Mesenchymal stem cell (in vitro differentiated cells and primary cell): Measurements from ENCODE around the gene CDC123.
"Not testable (repeated sequence)": the region's sequence is repeated elsewhere in the genome, so short reads cannot be mapped to it uniquely, and the experiment has no call there.

Experiments used
- DNase-seq: peaks from one replicate; pipeline ENCODE4 v3.0.0-alpha.2; 2013
- H2AFZ ChIP-seq: one replicate; pipeline ENCODE4 v1.6.1; 2013; ENCODE audit warnings: low read depth, mild to moderate bottlenecking, control low read depth, inconsistent platforms, low read length, moderate library complexity
- H2AK5ac ChIP-seq: 2 replicates; pipeline ENCODE4 v1.6.1; 2013; ENCODE audit warnings: low read length, moderate library complexity, mild to moderate bottlenecking, inconsistent platforms; ENCODE audit not compliant: severe bottlenecking
- H2BK120ac ChIP-seq: one replicate; pipeline ENCODE4 v1.6.1; 2013; ENCODE audit warnings: low read depth, mild to moderate bottlenecking, inconsistent platforms, low read length, moderate library complexity
- H2BK12ac ChIP-seq, 2 experiments: one replicate each; pipeline ENCODE4 v1.6.1; 2013; ENCODE audit warnings: inconsistent platforms in 2 of 2, low read length in 2 of 2, mild to moderate bottlenecking in 2 of 2, moderate library complexity in 2 of 2, control low read depth in 1 of 2
- H2BK15ac ChIP-seq: one replicate; pipeline ENCODE4 v1.6.1; 2013; ENCODE audit warnings: mild to moderate bottlenecking, low read depth, inconsistent platforms; ENCODE audit not compliant: poor library complexity, severe bottlenecking
- H2BK5ac ChIP-seq: 2 replicates; pipeline ENCODE4 v1.6.1; 2013; ENCODE audit warnings: low read depth, mild to moderate bottlenecking, low read length, control low read depth, inconsistent platforms; ENCODE audit not compliant: poor library complexity, severe bottlenecking
- H3K14ac ChIP-seq, 2 experiments: one replicate each; pipeline ENCODE4 v1.6.1; 2013; ENCODE audit warnings: inconsistent platforms in 2 of 2, low read length in 2 of 2, control low read depth in 1 of 2, mild to moderate bottlenecking in 1 of 2, moderate library complexity in 1 of 2
- H3K18ac ChIP-seq, 2 experiments: one replicate each; pipeline ENCODE4 v1.6.1; 2013; ENCODE audit warnings: inconsistent platforms in 2 of 2, low read length in 2 of 2, control low read depth in 1 of 2, low read depth in 1 of 2, mild to moderate bottlenecking in 1 of 2
- H3K23ac ChIP-seq, 2 experiments: one replicate each; pipeline ENCODE4 v1.6.1; 2013; ENCODE audit warnings: inconsistent platforms in 2 of 2, low read length in 2 of 2, mild to moderate bottlenecking in 2 of 2, moderate library complexity in 2 of 2, control low read depth in 1 of 2
- H3K27ac ChIP-seq: 2 replicates; pipeline ENCODE4 v1.5.1; 2013; ENCODE audit warnings: mild to moderate bottlenecking, moderate library complexity, low read length, control low read depth, inconsistent platforms; ENCODE audit not compliant: poor library complexity, severe bottlenecking
- H3K27me3 ChIP-seq, 2 experiments: 2 replicates each; pipeline versions ENCODE4 v1.6.1 to v1.7.0; 2013; ENCODE audit warnings: low read length in 2 of 2, mild to moderate bottlenecking in 2 of 2, moderate library complexity in 2 of 2, control low read depth in 1 of 2, inconsistent platforms in 1 of 2; ENCODE audit not compliant: control insufficient read depth in 1 of 2, insufficient read depth in 1 of 2
- H3K36me3 ChIP-seq, 2 experiments: 2 replicates each; pipeline versions ENCODE4 v1.6.1 to v1.7.0; 2013; ENCODE audit warnings: low read length in 2 of 2, control low read depth in 1 of 2, inconsistent platforms in 1 of 2, low read depth in 1 of 2, mild to moderate bottlenecking in 1 of 2; ENCODE audit not compliant: insufficient read depth in 2 of 2, control insufficient read depth in 1 of 2
- H3K4ac ChIP-seq, 2 experiments: one replicate each; pipeline ENCODE4 v1.6.1; 2013; ENCODE audit warnings: inconsistent platforms in 2 of 2, low read length in 2 of 2, mild to moderate bottlenecking in 2 of 2, moderate library complexity in 2 of 2, control low read depth in 1 of 2, low read depth in 1 of 2
- H3K4me1 ChIP-seq: 2 replicates; pipeline ENCODE4 v1.6.1; 2013; ENCODE audit warnings: low read depth, low read length, control low read depth; ENCODE audit not compliant: control insufficient read depth, insufficient read depth
- H3K4me2 ChIP-seq: 2 replicates; pipeline ENCODE4 v1.6.1; 2013; ENCODE audit warnings: low read length, mild to moderate bottlenecking, inconsistent platforms; ENCODE audit not compliant: poor library complexity, severe bottlenecking
- H3K4me3 ChIP-seq, 2 experiments: 2 replicates each; pipeline versions ENCODE4 v1.5.1 to v1.7.0; 2013; ENCODE audit warnings: low read length in 2 of 2, mild to moderate bottlenecking in 2 of 2, control low read depth in 1 of 2, low read depth in 1 of 2; ENCODE audit not compliant: insufficient read depth in 1 of 2
- H3K79me1 ChIP-seq: replicated peaks from 2 replicates; pipeline ENCODE4 v1.6.1; 2013; ENCODE audit warnings: mild to moderate bottlenecking, control low read depth, low read length, inconsistent platforms; ENCODE audit not compliant: poor library complexity, severe bottlenecking
- H3K9ac ChIP-seq: 2 replicates; pipeline ENCODE4 v1.7.0; 2013; ENCODE audit warnings: mild to moderate bottlenecking, low read length, moderate library complexity
- H3K9me3 ChIP-seq: 2 replicates; pipeline ENCODE4 v1.7.0; 2013; ENCODE audit warnings: mild to moderate bottlenecking, low read length; ENCODE audit not compliant: control insufficient read depth
- H4K8ac ChIP-seq: one replicate; pipeline ENCODE4 v1.6.1; 2013; ENCODE audit warnings: inconsistent platforms, mild to moderate bottlenecking, low read length, moderate library complexity
- H4K91ac ChIP-seq: one replicate; pipeline ENCODE4 v1.6.1; 2013; ENCODE audit warnings: mild to moderate bottlenecking, low read length, inconsistent platforms
- whole genome bisulfite sequencing: methylation state at CpG from one replicate; pipeline ENCODE4 v1.1.7; 2013; ENCODE audit warnings: mixed read lengths; 5-methylcytosine and 5-hydroxymethylcytosine counted together

CDC123 gene

DNA sequence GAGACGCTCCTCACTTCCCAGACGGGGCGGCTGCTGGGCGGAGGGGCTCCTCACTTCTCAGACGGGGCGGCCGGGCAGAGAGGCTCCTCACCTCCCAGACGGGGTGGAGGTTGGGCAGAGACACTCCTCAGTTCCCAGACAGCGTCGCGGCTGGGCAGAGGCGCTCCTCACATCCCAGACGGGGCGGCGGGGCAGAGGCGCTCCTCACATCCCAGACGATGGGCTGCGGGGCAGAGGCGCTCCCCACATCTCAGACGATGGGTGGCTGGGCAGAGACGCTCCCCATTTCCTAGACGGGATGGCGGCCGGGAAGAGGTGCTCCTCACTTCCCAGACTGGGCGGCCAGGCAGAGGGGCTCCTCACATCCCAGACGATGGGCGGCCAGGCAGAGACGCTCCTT is 30.4 kb downstream of the CDC123 start:
- not testable (repeated sequence) for H3K27me3 ChIP-seq, H3K4ac ChIP-seq, DNase-seq, H2BK12ac ChIP-seq, H3K4me1 ChIP-seq, H3K9ac ChIP-seq, H2BK15ac ChIP-seq, H3K9me3 ChIP-seq, H4K8ac ChIP-seq, H3K4me3 ChIP-seq, H2BK5ac ChIP-seq, H3K23ac ChIP-seq, H3K14ac ChIP-seq, H2AK5ac ChIP-seq, H3K4me2 ChIP-seq, H3K18ac ChIP-seq, H4K91ac ChIP-seq, H3K27ac ChIP-seq, H2BK120ac ChIP-seq, H2AFZ ChIP-seq
- H3K79me1 ChIP-seq, result peaks cover 15% of the 10 kb centered on the region
- 97% methylated on average over 28 of the region's 28 CpGs for WGBS
- peaks cover 33 to 50% of the 10 kb centered on the region in 2 experiments for H3K36me3 ChIP-seq

DNA sequence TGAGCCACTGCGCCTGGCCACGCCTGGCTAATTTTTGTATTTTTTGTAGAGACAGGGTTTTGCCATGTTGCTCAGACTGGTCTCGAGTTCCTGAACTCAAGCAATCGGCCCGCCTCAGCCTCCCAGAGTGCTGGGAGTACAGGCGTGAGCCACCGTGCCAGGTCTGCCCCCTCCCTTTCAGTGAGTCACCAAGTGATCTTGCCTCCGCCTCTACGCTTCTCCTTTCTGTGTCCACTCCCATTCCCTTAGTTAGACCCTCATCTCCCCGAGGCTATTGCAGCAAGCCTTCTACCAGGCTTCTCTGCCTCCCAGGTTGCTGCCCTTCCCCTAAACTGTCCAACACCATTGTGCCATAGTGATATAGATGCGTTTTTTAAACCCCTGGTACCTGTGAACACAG is 32.9 kb downstream of the CDC123 start:
- no peaks in the 10 kb centered on the region for H3K4me1 ChIP-seq
- no peak overlapping the region for H4K91ac ChIP-seq
- H3K9me3 ChIP-seq, result no peaks in the 10 kb centered on the region
- no peak overlapping the region for H3K23ac ChIP-seq
- H2BK15ac ChIP-seq, result no peak overlapping the region
- H3K27ac ChIP-seq, result no peak overlapping the region
- 97% methylated on average over 11 of the region's 11 CpGs for WGBS
- H3K9ac ChIP-seq, result no peak overlapping the region
- peaks cover 11% of the 10 kb centered on the region for H3K79me1 ChIP-seq
- H3K4ac ChIP-seq, result no peak overlapping the region
- peaks cover 33 to 58% of the 10 kb centered on the region in 2 experiments for H3K36me3 ChIP-seq
- no peak overlapping the region for H3K4me2 ChIP-seq
- H2BK12ac ChIP-seq, result no peak overlapping the region
- H4K8ac ChIP-seq, result no peak overlapping the region
- H2AFZ ChIP-seq, result no peak overlapping the region
- no peak overlapping the region for H3K14ac ChIP-seq
- no peak overlapping the region for H3K18ac ChIP-seq
- no peaks in the 10 kb centered on the region for H3K27me3 ChIP-seq
- DNase-seq, result no peak
- no peak overlapping the region for H2BK120ac ChIP-seq
- H3K4me3 ChIP-seq, result no peak overlapping the region
- no peak overlapping the region for H2AK5ac ChIP-seq
- no peak overlapping the region for H2BK5ac ChIP-seq

- not testable (repeated sequence) for DNase-seq, H4K91ac ChIP-seq, H2BK15ac ChIP-seq, H3K9me3 ChIP-seq, H2AK5ac ChIP-seq, H2AFZ ChIP-seq, H3K18ac ChIP-seq, H3K4me2 ChIP-seq, H3K79me1 ChIP-seq, H3K23ac ChIP-seq, H4K8ac ChIP-seq, H3K4ac ChIP-seq, H3K4me3 ChIP-seq, H3K27ac ChIP-seq, H2BK5ac ChIP-seq, H3K14ac ChIP-seq, H2BK120ac ChIP-seq, H3K27me3 ChIP-seq, H3K4me1 ChIP-seq, H3K9ac ChIP-seq, H2BK12ac ChIP-seq
- H3K36me3 ChIP-seq, result peaks cover 32 to 88% of the 10 kb centered on the region in 2 experiments
- WGBS, result 94% methylated on average over 4 of the region's 5 CpGs
Observed at GRCh38 chr10:12234687-12235086, 38.7 kb downstream of the CDC123 start.

DNA sequence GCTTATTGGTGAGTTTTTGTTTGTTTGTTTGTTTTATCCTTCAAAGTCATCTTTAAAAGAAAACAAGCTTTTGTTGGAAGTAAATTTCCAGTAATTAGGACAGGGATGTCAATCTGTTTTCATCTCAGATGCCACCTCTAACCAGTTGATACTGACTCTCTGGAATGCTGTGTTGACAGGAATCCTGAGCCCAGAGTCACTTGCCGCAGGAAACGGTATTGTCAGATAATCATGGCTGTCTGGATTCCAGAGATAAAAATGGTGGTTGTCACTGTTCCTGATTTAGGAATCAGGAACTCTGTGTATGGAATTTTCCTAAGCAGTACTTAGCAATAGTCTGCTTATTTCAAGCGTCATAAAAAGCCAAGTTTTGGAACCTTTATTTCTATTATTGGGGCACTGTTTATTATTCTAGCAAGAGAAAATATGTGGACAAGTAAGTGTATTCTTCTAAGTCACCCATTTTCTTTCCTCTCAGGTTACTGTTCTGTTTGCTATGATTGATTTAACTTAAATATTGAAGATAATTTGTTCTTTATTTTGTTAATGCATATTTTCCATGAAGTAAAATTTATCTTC is 39.2 kb downstream of the CDC123 start:
- H2BK15ac ChIP-seq, result no peak overlapping the region
- no peaks in the 10 kb centered on the region for H3K9me3 ChIP-seq
- no peak overlapping the region for H2AFZ ChIP-seq
- no peak overlapping the region for H4K91ac ChIP-seq
- H3K4me1 ChIP-seq, result peaks cover 4% of the 10 kb centered on the region
- H3K27me3 ChIP-seq, result no peaks in the 10 kb centered on the region
- no peak for DNase-seq
- no peak overlapping the region for H3K14ac ChIP-seq
- H3K27ac ChIP-seq, result no peak overlapping the region
- no peak overlapping the region for H4K8ac ChIP-seq
- no peak overlapping the region for H3K23ac ChIP-seq
- no peak overlapping the region for H3K9ac ChIP-seq
- peaks cover 9% of the 10 kb centered on the region for H3K79me1 ChIP-seq
- no peak overlapping the region for H3K4me2 ChIP-seq
- H2AK5ac ChIP-seq, result no peak overlapping the region
- no peak overlapping the region for H3K4ac ChIP-seq
- H3K4me3 ChIP-seq, result no peak overlapping the region
- H3K36me3 ChIP-seq, result peaks cover 30 to 86% of the 10 kb centered on the region in 2 experiments
- H3K18ac ChIP-seq, result no peak overlapping the region
- no peak overlapping the region for H2BK120ac ChIP-seq
- WGBS, result 75% methylated on average over 2 of the region's 3 CpGs
- no peak overlapping the region for H2BK12ac ChIP-seq
- no peak overlapping the region for H2BK5ac ChIP-seq
